Subcutaneous adipose tissue (tissue), 4 donors: ENCODE measurements around the gene JAG2. TPM values are rescaled to one million over a fixed set of nuclear protein-coding genes. Genes with fewer than 3 reads are reported as not detected.

Experiments used
- total RNA-seq, 4 donors: library from RNA; depleted of rRNA; stranded (reverse); fragments of >200 nt; gene quantifications; one replicate each; pipeline ENCODE4 v1.1.0, GENCODE V29; 2016
- TF ChIP-seq, protein P1 (sequence below): fragments of 450-650 bp; IDR thresholded peaks from one replicate; pipeline ENCODE4 v1.5.1; 2016; ENCODE audit warnings: low read depth, mild to moderate bottlenecking, control low read depth, antibody characterized with exemption, moderate library complexity

Gene JAG2
- 10 to 100 TPM in 1 of 4 donors, 1 to 10 TPM in 3; 2.5 to 16.2 (median 4.9) TPM for total RNA-seq

- TF ChIP-seq, protein P1, sequence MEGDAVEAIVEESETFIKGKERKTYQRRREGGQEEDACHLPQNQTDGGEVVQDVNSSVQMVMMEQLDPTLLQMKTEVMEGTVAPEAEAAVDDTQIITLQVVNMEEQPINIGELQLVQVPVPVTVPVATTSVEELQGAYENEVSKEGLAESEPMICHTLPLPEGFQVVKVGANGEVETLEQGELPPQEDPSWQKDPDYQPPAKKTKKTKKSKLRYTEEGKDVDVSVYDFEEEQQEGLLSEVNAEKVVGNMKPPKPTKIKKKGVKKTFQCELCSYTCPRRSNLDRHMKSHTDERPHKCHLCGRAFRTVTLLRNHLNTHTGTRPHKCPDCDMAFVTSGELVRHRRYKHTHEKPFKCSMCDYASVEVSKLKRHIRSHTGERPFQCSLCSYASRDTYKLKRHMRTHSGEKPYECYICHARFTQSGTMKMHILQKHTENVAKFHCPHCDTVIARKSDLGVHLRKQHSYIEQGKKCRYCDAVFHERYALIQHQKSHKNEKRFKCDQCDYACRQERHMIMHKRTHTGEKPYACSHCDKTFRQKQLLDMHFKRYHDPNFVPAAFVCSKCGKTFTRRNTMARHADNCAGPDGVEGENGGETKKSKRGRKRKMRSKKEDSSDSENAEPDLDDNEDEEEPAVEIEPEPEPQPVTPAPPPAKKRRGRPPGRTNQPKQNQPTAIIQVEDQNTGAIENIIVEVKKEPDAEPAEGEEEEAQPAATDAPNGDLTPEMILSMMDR = no peak
These were observed at the start of gene JAG2 for GRCh38 chr14:105168496-105168978. TSS of gene JAG2 (minus strand) at chr14:105168776. CDS start at chr14:105168420, 356 bp downstream.

DNA sequence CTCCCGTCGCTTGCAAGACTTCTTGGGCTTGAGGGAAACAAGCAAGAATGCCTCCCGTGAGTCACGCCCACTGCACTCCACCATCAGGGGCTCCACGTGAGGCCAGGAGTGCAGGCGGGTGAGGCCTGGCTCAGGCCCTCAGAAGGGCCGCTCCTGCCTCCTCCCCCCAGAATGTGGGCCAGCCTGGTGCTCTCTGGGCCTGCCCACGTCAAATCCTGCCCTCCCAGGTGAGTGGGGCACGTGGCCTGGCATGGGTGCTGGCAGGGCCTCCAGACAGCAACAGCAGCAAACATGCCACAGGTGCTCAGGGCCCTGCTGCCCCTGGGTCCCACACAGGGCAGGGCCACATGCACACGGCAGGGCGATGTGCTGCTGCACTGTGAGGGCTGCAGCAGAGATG, 49.2 kb upstream of the JAG2 start:
- TF ChIP-seq, protein P1 = no peak

DNA sequence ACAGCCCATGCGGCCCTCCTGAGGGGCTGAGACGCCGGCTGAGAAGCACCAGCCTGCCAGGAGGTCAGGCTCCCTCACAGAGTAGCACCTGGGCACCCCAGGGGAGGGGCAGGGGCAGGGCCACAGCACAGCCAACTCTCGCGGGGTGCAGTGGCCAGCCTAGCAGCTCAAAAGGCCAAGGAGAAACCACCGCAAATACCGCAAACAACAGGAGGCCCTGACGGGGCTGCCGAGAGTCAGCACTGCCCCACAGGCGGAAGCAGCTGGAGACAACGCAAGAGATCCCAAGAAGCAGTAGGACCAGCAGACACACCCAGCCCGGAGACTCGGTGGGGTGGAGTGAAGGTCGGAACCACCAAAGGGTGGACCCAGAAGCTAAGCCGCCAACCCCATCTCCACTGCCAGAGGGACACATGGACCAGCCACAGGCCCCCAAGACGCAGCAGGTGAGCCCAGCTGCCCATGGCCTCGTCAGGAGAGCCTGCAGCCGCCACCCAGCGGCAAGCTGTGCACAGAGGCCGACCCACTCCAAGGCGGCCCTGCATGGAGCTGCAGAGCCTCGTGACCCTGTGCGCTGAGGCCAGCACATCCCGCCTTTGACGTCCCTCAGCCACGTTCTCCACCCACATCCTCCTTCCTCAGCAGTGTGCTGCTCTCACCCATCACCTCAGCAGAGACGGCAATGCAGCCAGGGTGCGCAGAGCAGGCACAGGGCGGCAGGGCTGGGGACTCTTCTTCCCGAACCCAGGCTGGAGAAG, 48.1 kb upstream of the JAG2 start:
- TF ChIP-seq, protein P1 = no peak

DNA sequence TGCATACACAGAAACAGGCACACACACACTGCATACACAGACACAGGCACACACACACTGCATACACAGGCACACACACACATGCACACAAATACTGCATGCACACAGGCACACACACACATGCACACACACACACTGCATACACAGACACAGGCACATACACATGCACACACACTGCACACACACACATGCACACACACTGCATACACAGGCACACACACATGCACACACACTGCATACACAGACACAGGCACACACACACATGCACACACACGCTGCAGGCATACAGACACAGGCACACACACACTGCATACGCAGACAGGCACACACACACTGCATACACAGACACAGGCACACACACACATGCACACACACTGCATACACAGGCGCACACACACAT, 47.0 kb upstream of the JAG2 start:
- TF ChIP-seq, protein P1 = no peak

- TF ChIP-seq, protein P1 = no peak
These were observed 45.8 kb upstream of the JAG2 start for GRCh38 chr14:105214324-105214915.

DNA sequence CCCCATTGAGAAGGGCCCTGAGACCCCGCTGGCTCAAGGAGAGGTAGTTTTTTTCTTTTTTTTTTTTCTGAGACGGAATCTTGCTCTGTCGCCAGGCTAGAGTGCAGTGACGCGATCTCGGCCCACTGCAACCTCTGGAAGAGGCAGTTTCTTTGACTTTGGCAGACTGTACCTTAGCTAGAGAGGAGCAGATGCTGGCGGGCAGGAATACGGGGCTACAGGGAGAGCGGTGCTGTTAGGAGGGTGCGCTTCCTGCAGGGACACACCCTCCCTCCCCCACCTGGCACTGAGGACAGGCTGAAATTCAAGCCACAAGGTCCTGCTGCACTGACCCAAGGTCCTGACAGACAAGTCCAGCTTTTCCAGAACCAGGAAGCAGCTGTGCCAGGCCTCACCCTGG, 44.8 kb upstream of the JAG2 start:
- TF ChIP-seq, protein P1 = no peak

DNA sequence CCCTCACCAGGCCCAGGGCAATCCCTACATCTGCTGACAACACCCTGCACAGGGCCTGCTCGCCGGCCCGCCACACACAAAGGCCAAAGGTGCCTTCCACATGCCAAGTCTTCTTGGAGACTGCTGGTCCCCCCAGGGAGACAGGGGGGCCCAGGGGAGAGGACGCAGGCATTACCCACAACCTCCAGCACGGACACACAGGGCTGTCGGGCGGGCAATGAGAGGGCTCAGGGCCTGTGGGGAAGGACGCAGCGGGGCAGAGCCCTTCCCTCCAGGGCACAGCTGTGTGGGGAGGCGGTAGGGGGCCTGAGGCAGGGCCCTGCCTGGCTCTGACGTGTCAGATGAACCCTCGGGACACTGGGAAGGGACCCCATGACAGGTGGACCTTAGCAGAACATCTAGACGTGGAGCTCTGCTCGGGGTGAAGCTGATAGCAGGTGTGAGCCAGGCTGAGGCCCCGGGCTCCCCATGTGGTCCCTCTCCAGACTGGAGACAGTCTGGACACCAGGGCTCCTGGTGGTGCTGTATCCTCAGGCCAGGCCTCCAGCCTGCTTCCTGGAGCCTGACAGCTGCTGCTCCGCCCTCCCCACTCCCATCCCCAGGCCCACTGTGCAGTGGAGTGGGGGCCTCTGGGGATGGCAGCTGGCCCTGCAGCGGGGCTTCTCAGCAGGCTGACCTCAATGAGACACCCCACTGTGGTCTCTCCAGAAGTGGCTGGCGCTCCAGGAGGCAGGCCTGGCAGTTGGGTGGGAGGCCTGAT, 44.1 kb upstream of the JAG2 start:
- TF ChIP-seq, protein P1 = no peak
